HG03196 (cell line): Measurements from ENCODE around the gene SYCP3.

Experiments
- ATAC-seq: cut with Tn5 transposase; IDR thresholded peaks from one replicate; pipeline ENCODE4 v1.9.1; 2021; ENCODE audit not compliant: unreplicated experiment

SYCP3 gene

GRCh38 chr12:101738920-101739665 is at the start of gene SYCP3:
TSS of gene SYCP3 (minus strand) at chr12:101739462. CDS start at chr12:101737935, 1,527 bp downstream.
- ATAC-seq: no peak

DNA sequence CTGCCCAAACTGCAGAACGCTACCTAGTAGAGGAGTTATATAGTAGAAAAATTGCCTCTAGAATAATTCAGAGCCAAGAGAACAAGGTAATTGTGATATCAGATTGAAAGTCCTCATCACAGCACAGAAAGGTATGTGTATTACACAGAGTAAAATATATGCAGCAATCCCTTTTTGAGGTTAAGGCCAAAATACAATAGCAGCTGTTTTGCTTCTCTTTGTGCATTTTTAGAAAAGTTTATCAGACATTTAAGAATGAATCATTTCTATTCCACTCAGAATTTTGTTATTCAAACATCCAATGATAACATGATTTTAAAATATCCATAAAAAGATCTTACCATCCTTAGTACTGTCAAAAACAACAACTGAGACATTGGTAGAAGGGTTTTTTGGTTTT is 46.4 kb upstream of the SYCP3 start:
- ATAC-seq: no peak

- no peak for ATAC-seq
Measured at GRCh38 chr12:101784376-101784775, 45.1 kb upstream of the SYCP3 start.

- ATAC-seq: no peak
Measured at GRCh38 chr12:101783838-101784237, 44.6 kb upstream of the SYCP3 start.

- no peak for ATAC-seq
Measured at GRCh38 chr12:101783150-101783549, 43.9 kb upstream of the SYCP3 start.

GRCh38 chr12:101782273-101782731 is 43.0 kb upstream of the SYCP3 start:
- ATAC-seq: no peak

GRCh38 chr12:101781834-101782233 is 42.6 kb upstream of the SYCP3 start:
- no peak for ATAC-seq

GRCh38 chr12:101780599-101780998 is 41.3 kb upstream of the SYCP3 start:
- ATAC-seq: no peak

DNA sequence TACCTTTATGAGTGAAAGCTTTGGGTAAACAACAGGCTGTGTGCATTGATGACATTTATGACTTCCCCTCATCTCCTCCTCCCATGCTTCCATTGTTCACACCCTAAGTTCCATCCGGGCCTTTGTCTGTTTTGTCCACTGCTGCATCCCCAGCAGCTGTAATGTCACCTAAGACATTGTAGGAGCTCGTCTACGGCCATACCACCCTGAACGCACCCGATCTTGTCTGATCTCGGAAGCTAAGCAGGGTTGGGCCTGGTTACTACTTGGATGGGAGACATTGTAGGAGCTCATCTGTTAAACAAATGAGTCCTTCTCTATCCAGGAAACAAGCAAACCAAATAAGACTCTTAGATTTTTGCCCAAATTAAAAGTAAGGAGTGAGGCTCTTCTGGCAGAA is 40.4 kb upstream of the SYCP3 start:
- ATAC-seq: no peak

DNA sequence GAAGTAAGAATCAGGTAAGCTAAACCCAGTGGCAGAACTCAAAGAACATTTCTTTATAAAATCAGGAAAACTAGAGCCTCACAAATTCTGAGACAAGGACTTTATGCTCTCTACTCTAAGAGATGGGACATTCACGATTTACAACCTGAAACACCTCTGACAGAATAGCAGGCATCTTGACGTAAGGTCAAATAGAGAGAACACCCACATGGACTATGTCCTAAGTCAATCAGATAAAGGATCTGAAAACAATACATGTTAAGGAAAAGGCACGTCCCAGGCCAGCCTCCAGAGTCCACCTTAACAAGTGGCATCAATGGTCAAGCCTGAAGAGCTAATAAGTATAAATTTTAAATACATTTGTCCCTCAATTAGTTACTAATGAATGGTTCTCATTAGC is 39.9 kb upstream of the SYCP3 start:
- ATAC-seq: no peak

DNA sequence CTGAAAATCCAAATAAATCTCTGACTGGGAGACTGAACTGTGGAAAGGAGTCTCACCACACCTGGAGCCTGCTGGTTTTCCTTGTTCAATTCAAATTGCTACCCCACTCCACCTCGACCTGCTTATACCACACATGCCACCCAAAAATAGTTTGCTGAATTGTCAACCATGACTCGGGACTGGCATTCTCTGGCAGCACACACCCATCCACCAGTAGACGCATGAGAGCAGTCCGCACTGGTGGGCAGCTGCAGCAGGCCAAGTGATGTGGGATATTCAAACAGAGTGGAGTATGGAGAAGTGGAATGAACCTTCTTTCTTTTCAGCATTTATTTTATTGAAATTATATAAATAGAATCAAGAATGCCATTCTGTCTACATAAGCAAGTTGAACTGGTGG is 38.7 kb upstream of the SYCP3 start:
- ATAC-seq: no peak

DNA sequence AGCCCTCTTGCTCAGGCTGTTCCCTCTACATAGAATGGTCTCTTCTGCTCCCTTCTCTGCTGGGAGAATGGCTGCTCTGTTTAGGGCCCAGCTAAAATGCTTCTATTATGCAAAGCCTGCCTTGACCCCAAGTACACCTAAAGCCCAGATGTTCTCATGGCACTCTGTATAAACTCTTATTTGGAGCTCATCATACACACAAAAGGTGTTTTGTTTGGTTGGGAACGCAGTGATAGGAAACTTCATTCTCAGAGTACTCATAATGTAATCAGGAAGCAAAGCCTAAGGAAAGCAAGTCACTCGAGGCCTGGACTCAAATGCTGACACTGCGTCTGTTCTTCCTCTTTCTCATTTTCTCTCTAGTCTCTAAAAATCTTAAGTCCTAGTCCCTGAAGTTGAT is 38.2 kb upstream of the SYCP3 start:
- no peak for ATAC-seq

DNA sequence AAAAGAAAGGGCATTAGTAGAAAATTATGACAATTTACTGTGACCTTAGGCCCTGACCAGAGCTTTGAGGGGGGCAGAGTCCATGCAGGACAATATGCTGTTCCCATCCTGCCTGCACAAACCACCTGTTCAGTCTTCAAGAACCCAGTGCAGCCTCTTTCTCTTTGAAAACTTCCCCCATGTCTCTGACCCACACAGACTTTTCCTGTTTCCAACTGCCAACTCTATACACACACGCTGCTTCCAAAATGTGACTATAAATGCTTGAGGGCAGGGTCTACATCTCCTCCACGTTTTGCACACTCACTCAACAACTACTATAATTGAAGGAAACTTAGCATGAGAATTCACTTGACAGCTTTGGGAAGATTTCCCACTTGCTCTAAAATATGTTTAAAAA is 36.6 kb upstream of the SYCP3 start:
- no peak for ATAC-seq

- ATAC-seq: peak; percentile 79
Measured at GRCh38 chr12:101773650-101774162, 34.4 kb upstream of the SYCP3 start.

DNA sequence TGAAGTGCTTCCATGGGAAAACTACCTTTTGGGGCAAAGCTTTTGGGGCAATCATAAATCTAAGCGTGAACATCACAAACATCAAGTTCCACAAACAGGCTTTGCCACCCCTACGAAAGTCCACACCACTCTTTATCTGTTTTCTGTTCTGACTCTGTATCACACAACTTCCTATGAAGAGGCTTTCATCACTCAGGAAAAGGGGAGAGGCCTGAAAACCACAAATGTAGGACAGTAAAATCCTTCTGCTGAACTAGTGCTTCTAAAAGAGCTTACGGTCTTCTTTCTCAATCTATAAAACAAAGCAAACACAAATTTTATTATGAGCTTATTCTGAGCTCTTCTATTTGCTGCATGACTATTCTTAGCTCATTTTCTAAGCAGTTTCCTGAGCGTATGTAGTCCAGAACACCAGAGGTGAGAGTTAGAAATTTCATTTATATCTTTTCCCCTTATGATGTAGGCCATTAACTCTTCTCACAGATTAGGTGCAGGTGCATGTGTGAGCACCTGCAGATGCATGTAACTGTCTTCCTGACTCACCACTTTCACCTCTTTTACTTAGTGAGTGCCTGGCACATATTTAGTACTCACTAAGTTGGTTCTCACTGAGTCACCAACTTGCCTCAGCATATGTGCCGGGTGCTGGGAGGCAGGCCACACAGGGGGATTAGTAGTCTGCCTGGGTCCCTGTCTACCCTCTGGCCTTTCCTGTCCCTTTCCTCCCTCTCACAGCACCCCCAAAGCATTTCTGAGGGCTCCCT is 32.9 kb upstream of the SYCP3 start:
- ATAC-seq: no peak

DNA sequence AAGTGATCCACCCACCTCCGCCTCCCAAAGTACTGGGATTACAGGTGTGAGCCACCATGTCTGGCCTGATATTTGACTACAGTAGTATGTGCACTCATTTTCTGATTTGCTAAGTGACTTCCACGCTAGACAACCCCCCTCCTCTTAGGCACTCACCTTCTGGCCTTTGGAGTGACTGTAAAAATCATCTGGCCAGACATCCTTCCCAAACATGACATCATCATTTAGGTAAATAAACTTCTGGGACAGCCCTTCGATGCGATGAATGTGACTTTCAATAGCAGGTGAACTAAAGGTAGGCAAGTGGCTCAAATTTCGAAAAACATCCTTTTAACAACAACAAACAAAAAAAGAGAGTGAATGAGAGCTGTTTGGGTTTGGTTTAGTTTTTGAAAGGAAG is 30.6 kb upstream of the SYCP3 start:
- no peak for ATAC-seq

DNA sequence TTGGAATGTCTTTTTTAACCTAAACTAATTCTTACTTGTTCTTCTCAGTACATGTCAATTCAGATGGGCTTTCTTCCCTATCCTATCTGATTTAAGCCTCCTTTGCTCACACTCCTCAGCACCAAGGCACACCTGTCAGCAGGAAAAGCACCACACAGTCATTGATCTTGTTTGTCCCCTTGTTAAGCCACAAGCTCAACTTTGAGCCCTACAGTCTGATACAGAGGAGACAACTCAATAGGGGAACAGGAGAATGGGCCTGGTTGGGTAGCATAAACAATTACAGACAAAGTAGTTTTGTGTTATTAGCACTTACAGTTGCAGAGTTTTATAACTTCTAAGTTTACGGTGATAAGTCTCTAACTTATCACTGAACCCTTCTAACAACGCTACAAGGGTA is 29.5 kb upstream of the SYCP3 start:
- no peak for ATAC-seq

GRCh38 chr12:101767537-101767936 is 28.3 kb upstream of the SYCP3 start:
- no peak for ATAC-seq

GRCh38 chr12:101764051-101764792 is 25.0 kb upstream of the SYCP3 start:
- no peak for ATAC-seq

GRCh38 chr12:101763246-101763931 is 24.1 kb upstream of the SYCP3 start:
- ATAC-seq: no peak

- no peak for ATAC-seq
Measured at GRCh38 chr12:101761781-101762180, 22.5 kb upstream of the SYCP3 start.
